Adipose tissue (tissue), 3 donors: Measurements from ENCODE around the gene CD47. TPM values are rescaled to one million over a fixed set of nuclear protein-coding genes. Genes with fewer than 3 reads are reported as not detected.

Experiments used
- H3K27ac ChIP-seq: one replicate; pipeline ENCODE4 v1.5.1; 2013; ENCODE audit warnings: low read depth, low read length
- WGBS, 3 donors: extraction: QIAGEN DNeasy Blood & Tissue Kit; methylation state at CpG; one replicate each; pipeline ENCODE4 v1.1.7; 2013; 5-methylcytosine and 5-hydroxymethylcytosine counted together
- polyA plus RNA-seq, 3 donors: library from polyadenylated mRNA; stranded (reverse); fragments of 200-250 nt; gene quantifications; one replicate each; pipeline ENCODE4 v1.2.3, GENCODE V29; 2013
- donor health status: healthy with polysubstance abuse.
- donor health status: Bipolar disorder and iron deficiency.
- donor health status: healthy.

Gene CD47
- polyA plus RNA-seq, result 10 to 100 TPM; 18.0 to 27.0 (median 21.1) TPM

DNA sequence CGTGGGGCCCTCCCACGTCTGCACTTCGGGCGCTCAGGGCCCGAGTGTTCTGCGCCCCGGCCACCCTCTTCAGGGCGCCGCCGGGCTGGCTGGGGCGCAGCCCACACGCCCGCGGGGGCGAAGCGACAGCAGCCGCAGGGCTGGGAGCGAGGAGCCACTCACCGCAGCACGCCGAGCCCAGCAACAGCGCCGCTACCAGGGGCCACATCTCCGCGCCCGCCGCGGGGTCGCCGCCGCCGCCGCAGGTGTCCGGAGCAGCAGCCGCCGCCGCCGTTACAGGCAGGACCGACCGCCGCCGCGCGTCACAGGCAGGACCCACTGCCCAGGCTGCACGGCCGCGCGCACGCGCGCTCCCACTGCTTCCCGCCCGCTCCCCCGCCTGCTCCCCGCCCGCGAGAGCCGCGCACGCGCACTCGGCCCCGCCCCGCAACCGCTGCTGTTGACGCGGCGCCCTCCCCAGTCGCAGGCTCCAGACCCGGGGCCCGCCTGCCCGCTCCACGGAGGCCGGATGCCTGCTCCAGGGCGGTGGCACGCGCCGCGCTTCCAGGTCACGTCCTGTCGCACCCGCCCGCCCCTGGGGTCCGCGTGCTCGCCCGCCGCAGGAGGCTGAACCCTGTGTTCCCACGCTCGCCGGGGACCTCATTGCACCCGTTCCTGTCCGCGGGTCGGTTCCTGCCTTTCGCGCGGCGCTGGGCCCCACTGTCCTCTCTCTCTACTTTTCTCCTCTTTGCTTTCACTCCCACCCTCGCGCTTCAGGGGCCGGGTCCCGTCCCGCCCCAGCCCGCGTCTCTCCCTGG is at the start of gene CD47:
Gene CD47 (minus strand): TSS at position 331 of the 797 bp plus-strand sequence. CDS start 123 bp downstream, at position 208.
- peak within 1 kb of the TSS; percentile 78 for H3K27ac ChIP-seq
- WGBS, 3 donors, result 0 to 2% (median 1%) methylated on average over 64 to 106 of the region's 106 CpGs

DNA sequence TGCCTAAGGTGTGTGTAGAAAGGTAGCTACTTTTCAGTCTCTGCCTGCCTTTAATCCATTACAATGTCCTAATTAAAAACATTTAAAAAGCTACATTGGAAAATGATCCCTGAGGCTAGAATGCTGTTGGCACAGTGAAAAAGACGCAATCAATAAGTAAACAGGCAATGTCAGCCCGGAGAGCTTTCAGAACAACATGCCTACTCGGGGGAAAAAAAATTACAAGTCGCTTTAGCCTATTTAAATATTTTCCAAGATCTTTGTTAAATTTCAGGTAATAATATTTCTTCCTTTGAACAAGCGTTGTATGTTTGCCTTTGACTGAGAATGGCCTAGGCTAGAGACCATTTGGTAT is 46.6 kb upstream of the CD47 start:
- WGBS, 3 donors, result 32 to 92% (median 80%) methylated on average over 5 of the region's 5 CpGs
- H3K27ac ChIP-seq, result no peak overlapping the region

DNA sequence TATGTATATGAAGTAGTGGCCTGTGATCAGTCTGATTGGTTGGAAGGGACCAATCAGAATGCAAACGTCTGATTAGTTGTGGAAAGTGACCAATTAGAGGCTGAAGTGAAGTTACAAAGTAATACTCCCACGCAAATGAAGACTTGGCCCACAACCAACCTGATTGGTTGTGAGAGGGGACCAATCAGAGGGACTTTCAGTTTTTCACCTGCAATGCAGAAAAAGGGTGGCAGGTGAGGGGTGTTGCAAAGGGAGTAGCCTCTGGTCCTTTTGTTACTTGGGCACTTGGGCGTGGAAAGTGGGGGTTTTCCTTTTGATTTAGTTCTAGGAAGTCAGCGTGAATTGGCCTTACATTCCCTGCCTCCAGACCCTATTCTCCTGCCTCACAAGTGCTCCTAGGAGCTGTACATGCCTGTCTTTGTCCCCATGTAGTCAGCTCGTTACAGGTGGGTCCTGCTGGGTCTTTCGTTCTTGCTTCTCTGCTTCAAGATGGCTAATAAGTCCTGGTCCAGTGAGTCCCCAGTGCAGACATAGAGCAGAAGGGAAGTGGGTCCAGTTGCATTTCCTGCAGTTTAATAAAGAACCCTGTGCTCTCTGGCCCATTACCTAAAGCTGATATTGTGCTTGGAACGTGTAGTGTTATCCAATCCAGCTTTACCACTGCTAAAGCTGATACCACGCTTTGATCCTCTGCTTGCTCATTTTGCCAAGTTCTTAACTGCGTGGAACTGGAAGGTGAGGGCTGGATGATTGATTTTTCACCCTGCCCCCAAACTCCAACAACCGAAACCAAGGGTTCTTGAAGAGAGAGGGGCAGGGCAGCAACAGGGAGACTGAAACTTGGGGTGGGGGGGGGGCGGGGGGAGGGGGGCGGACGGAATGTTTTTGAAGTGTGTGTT is 46.0 kb upstream of the CD47 start:
- 56 to 88% (median 83%) methylated on average over 13 of the region's 13 CpGs for WGBS, 3 donors
- no peak overlapping the region for H3K27ac ChIP-seq

DNA sequence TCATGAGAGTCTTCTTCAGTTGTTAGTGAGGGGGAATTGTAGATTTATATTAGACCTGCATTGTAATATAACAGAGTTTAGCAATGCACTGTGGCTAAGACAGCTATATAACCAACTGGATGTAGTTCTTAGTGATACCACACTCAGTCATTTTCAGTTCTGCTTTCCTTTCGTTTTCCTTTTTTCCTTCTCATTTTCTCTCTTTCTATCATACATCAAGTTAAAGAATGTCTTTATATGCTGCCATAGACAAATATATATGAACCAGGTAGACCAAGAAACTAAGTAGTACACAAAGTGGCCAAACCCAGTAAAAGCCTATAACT is 43.7 kb upstream of the CD47 start:
- 42 to 88% (median 48%) methylated on average over 1 of the region's 1 CpG for WGBS, 3 donors
- H3K27ac ChIP-seq, result no peak overlapping the region

DNA sequence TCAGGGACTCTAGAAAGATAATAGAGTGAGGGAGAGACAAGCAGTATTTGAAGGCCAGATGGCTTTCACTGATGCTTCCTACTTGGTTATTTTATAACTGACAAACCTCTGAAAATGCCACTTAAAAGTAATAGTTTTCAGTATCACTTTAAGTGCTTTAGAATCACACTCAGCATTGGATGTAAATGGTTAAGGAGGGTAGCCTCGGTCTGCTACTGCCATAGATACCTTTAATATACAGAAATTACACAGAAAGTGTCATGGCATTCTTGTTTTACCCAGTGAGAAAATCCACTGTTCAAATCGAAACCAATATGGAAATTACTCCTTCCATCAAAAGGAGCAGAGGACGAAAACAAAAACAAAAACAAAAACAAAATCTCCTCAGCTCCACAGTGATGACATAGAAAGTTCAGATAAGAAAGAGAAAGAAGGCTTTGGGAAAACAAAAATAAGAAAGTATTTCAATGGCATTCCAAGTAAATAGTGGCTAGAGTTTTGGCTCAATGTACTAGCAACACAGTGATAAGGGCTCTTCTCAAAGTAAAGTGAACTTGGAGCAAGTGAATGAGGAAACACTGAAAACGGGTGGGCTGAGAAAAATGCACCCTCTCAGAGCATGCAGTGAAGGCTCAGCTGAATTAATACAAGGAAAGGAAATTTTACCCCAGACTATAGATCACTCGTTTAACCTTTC is 43.2 kb upstream of the CD47 start:
- no peak overlapping the region for H3K27ac ChIP-seq
- 67 to 71% (median 68%) methylated on average over 5 of the region's 5 CpGs for WGBS, 3 donors

DNA sequence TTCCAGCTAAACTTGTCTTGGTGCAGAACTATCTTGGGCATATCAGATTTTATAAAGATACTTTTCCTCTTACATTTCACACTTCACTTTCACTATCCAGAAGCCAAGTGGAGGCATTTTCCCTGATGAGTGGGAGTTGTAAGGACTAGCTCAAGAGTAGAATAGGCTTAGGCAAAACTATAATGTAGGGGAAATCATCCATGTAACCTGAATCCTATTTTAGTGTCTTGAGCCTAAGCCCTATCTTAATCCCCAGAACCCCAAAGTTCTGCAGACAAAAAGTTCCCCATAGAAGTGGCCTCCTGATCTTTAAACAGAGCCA is 42.2 kb upstream of the CD47 start:
- H3K27ac ChIP-seq, result no peak overlapping the region

DNA sequence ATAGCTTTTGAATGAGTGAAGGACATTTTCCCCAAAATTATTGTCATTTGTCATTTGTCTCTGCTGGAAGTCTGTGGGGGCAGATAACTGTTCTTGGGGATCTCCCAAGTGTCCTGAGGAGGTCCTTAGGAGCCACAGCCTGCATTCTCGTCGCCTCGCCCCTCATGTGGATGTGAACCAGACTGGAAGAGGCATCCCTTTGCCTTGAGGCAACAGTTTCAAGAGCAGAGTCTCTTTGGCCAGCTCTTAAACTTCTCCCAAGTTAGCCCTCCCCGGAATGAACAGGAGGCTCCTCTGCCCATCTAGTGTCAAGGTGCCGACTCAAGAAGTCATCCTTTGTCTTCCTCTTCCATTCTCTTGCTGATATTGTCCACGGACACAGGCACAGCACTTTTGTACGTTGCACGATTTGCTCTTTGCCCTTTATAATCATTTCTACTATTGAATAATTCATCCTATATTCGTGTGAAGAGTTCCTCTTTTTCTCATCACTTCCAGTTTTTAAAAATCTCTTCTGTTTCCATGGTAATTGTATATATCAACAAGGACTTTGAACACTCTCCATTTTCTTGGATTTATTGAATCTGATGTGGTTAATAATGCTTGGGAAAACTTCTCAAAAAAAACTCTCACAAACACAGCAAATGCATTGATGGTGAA is 40.8 kb upstream of the CD47 start:
- H3K27ac ChIP-seq, result no peak overlapping the region
- 76 to 89% (median 76%) methylated on average over 9 of the region's 9 CpGs for WGBS, 3 donors

DNA sequence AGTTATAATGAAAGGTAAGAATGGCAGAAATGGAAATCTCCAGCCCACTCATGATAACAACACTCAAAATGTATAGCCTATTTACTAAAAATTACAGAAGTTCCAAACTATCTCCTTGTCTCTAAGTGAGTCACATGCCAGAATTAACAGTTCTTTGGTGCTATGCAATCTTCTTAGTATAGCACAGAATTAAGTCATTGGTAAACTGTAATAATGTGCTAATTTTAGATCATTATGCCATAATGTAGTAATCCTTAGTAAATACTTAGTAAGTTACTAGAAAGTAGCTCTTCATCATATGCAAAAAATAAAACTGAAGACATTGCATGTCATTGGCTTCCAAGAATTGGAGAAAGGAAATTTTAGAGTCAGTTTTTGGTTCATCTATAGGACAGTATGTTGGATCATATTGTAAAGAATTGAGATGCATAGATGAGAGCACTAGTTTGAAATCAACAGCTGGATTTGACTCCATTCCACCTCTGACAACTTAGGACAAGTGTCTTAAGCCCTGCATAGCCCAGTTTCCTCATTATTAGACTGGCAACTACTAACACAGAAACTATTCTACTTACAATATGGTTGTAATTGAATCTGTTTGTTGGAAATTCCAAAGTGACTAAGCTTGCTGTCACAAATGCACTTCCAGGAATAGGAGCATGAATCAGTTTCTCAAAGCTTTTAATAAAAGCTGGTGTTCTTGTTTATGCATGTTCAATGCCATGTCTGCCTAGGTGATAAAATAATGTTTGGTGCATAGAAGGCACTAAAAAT is 40.1 kb upstream of the CD47 start:
- H3K27ac ChIP-seq, result no peak overlapping the region

DNA sequence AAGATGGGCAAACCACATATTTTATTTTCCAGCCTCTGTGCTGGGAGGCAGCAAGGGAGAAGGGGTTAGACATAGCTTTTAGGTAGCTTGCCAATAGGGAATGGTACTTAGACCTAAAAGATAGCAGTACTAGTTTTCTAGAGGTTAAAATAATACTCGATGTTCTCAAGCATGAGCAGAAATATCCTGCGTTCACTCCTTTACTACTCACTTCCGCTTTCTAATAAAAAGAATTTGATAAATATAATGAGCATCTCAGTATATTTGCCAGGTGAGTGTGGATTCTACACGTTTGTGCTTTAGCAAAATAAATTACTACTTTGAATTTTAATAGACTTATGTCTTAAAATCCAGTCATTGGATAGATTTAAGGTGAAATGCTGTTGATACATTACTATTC is 39.4 kb upstream of the CD47 start:
- H3K27ac ChIP-seq, result no peak overlapping the region
- 85 to 93% (median 88%) methylated on average over 4 of the region's 4 CpGs for WGBS, 3 donors

DNA sequence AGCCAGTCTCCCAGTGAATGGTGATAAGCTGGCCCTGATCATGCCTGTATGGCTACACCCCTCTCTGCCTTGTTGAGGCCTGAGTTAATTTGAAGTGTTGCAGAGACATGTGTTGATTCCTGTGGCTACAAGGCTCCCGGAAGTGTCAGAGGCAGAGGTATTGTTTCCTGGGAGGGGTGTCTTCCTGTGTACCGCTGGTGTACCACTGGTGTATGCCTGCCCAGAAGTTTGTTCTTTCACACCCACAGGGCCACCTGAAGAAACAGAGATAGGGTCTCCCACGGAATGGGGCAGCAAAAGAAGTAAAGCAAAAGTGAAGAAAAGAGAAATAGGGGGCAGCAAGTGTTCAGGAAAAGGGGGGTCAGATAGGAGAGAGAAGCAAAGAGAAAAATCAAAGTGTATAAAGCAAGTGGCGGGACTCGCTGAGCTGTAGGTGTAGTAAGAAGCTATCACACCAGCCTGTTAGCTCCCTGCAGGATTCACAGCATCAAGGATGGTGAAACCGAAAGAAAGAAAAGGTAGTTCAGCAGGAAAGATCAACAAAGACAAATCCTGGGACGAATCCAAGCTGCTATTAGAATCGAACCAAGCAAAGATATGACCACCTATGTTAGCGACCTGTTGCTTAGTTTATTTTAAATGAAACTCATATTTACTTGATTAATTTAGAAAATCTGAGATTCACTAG is 36.6 kb upstream of the CD47 start:
- no peak overlapping the region for H3K27ac ChIP-seq
- WGBS, 3 donors, result 70 to 71% (median 71%) methylated on average over 9 of the region's 9 CpGs

DNA sequence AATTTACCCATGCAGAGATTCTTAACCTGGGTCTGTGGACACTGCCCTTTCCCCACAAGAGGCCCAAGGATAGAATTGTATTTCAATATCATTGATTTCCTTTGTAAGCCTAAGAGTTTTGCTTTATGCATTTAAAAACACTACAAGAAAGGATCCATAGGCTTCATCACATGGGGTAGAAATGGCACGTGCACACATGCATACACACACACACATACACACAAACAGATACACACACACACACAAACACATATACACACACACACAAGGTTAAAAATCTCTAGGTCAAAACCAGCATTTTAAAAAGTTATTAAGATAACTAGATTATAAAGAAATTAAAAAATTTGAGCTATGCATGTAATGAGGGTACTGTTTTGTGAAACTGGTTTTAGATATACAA is 35.5 kb upstream of the CD47 start:
- H3K27ac ChIP-seq, result no peak overlapping the region
- WGBS, 3 donors, result 83 to 93% (median 93%) methylated on average over 1 of the region's 1 CpG

DNA sequence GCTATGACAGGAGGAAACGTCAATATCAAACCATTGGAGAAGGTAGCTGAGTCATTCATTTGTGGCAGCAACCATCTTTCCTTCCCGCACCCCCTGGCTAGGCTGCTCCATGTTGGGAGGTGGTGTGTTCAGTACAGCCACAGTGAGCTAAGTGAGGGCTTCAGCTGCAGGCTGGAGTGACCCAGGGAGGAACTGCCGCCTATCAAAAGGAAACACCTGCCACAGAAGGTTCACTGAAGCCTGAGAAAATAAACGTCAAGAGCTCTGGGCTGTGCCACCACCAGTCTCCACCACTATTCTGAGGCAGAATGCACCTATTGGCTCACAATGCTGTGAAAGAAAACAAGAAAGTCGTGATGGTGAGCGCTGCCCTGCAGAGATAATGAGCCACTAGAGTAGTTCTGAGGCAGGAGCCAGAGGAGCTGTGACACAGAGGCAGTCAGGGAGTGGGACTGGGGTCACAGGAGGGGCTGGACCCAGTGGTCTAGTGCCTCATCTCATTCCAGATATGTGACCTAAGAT is 34.8 kb upstream of the CD47 start:
- WGBS, 3 donors, result 42 to 58% (median 46%) methylated on average over 6 of the region's 6 CpGs
- no peak overlapping the region for H3K27ac ChIP-seq

DNA sequence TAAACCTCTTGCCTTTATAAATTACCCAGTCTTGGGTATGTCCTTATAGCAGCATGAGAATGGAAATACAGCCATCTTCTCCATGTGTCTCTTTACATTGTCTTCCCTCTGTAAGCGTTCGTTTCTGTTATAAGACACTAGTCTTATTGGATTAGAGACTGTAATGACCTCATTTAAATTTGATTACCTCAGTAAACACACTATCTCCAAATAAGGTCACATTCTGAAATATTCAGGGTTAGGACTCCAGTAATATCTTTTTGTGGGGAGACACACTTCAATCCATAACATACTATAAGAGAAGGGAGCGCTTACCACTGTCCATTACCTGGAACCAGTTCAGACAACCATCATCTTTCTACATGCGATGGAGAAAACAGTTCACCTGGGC is 34.3 kb upstream of the CD47 start:
- no peak overlapping the region for H3K27ac ChIP-seq
- 67 to 92% (median 70%) methylated on average over 4 of the region's 4 CpGs for WGBS, 3 donors

DNA sequence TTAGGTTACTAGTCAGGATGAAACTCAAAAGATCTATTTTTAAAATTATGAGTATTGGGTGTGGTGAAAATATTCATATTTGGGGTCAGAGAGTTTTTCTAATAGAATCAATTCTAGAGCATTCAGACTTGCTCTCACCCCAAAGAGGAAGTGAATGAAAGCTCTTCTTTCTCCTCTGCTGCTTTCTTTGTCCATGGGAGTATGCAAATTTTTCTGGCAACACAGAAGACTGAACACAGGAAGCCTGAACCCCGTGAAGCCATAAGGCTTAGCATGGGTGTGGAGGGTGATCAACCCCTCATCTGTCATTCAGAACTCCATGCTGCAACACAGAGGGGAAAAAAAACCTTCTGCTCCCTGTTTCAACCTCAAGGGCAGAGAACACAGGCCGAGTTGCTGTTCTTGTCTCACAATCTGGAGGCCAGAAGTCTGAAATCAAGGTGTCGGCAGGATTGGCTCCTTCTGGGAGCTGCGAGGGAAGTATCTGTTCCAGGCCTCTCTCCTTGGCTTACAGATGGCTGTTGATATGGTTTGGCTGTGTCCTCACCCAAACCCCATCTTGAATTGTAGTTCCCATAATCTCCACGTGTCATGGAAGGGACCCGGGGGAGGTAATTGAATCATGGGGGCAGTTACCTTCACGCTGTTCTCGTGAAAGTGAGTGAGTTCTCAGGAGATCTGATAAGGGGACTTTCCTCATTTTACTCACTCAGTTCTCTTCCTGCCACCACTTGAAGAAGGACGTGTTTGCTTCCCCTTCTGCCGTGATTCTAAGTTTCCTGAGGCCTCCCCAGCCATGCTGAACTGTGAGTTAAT is 33.7 kb upstream of the CD47 start:
- 38 to 69% (median 46%) methylated on average over 10 of the region's 10 CpGs for WGBS, 3 donors
- no peak overlapping the region for H3K27ac ChIP-seq

DNA sequence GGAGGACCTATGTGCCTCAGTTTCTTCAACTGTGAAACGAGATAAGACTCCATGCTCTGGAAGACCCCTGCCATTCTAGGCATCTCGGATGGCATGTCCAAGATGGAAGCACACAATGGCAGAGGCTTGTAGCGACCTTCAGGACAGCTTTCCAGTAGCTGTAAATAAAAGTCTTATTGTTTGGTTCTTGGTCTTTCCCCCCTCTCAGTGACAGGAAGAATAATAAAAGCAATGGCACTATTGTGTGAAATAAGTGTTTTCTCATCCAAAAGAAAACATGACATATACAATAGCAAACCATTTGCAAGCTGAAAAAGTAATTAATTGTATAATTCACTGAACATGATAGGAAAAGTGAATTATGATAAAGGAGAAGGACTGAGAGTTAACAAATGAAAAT is 32.5 kb upstream of the CD47 start:
- no peak overlapping the region for H3K27ac ChIP-seq
- WGBS, 3 donors, result 70 to 87% (median 83%) methylated on average over 3 of the region's 3 CpGs

DNA sequence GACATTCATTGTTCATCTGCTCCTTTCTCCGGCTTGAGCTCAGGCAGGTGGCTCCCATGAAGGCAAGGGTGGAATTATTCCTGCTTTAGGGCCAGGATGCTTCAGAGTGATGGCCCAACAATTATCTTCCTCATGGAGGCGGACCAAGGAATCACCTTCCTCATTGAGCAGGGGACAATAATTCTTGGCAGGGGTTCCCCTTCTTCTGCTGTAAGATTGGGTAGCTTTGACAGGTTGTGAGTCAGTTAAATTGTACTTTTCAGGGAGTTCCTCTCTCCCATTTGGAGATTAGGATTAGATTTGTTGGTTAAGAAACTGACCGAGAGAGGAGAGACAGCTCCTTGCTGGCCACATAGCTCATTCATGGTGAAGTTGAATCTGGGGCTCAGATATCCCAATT is 31.4 kb upstream of the CD47 start:
- WGBS, 3 donors, result 81 to 88% (median 82%) methylated on average over 3 of the region's 3 CpGs
- no peak overlapping the region for H3K27ac ChIP-seq
